Activated effector memory CD4-positive, alpha-beta T cell treated with anti-CD3 and anti-CD28 coated beads, Interleukin-2, amount 50 U/mL, for 16 hours (primary cell): Measurements from ENCODE around the gene ZNF391.
"Not testable (repeated sequence)": the region's sequence is repeated elsewhere in the genome, so short reads cannot be mapped to it uniquely, and the experiment has no call there.

Experiments used
- DNase-seq: peaks from one replicate; pipeline ENCODE4 v3.0.0-alpha.2; 2020

ZNF391 gene

DNA sequence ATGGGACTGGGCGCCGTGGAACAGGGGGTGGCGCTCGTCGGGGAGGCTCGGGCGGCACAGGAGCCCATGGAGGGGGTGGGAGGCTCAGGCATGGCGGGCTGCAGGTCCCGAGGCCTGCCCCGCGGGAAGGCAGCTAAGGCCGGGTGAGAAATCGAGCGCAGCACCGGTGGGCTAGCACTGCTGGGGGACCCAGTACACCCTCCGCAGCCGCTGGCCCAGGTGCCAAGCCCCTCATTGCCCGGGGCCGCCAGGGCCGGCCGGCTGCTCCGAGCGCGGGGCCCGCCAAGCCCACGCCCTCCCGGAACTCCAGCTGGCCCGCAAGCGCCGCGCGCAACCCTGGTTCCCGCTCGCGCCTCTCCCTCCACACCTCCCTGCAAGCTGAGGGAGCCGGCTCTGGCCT lies 36.3 kb downstream of the ZNF391 start:
- not testable (repeated sequence) for DNase-seq

GRCh38 chr6:27426045-27426620 lies 37.6 kb downstream of the ZNF391 start:
- DNase-seq: no peak

DNA sequence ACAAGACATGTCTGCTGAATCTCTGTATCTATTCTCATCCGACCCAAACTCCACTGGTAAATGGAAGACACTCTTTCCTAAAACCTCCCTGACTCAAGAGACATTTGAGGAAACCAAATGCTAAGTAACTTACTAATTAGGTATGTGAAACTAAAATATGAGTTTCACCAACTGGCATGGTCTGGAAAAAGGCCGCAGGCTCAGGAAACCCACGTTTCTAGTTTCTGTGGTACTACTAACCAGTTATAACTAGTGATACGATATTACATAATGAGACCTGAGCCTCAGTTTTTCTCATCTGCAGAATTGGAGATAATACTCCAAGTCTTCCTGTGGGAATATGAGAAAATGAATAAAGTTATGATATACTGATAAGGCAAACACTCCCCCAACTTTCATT lies 39.9 kb downstream of the ZNF391 start:
- DNase-seq: no peak

DNA sequence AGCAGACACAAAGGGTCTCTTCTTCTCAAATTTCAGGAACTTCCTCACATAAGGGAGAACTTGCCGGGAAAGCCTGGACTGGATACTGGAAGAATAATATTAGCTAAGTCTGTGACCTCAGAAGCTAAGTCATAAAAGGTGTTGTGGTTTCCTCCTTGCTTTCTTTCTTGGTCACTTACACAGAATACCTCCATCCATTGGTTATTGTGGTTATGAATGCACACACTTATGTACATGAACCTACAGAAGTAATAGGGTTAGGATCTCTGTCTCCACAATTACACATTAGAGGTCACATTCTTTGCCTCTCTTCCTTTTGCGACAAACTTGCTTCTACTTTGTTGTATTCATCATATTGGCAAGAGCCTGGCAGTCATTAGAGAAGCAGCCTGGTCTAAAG lies 40.4 kb downstream of the ZNF391 start:
- DNase-seq: no peak

- no peak for DNase-seq
These were observed 45.2 kb downstream of the ZNF391 start for GRCh38 chr6:27433714-27434113.

DNA sequence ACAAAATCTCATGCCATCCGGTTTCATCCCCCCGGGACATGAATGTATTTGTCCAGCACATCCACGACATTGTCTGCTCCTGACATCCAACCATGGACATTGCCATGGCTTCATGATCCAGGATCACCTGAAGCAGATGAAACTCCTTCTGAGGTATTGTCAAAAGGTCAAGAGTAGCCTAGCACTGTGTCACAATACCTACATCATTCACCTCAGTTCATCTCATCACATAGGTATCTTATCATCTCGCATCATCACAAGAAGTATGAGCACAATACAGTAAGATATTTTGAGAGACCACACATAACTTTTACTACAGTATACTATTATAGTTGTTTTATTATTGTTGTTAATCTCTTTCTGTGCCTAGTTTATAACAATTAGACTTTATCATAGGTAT lies 50.8 kb downstream of the ZNF391 start:
- DNase-seq: no peak

- no peak for DNase-seq
These were observed 52.4 kb downstream of the ZNF391 start for GRCh38 chr6:27441001-27441400.

DNA sequence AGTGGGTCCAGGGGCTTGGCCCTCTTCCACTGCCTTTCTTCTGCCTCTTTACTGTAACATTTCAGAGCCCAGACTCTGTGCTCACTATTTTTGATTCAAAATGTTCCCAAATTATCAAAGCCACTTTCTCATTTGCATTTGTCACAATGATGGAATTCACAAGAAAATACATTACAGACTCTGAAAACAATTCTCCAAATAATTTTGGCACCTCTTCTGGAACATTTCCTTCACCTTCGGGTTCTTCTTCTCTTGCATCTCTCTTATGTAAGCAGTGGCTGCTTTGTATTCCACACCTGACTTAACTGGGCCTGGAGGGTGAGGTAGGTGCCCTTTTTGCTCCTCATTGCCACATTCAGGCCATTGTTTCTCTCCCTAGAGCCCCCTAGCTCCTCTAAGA lies 54.4 kb downstream of the ZNF391 start:
- DNase-seq: no peak

- DNase-seq: no peak
These were observed 59.9 kb downstream of the ZNF391 start for GRCh38 chr6:27448456-27448855.

- no peak for DNase-seq
These were observed 63.3 kb downstream of the ZNF391 start for GRCh38 chr6:27451660-27452390.

GRCh38 chr6:27452496-27452897 lies 63.9 kb downstream of the ZNF391 start:
- DNase-seq: no peak
